HepG2 (cell line): ENCODE data around the gene CISD1. TPM values are rescaled to one million over a fixed set of nuclear protein-coding genes. Genes with fewer than 3 reads are reported as not detected.

Experiments used
- CENPT ChIP-seq: sonication (generic); formaldehyde crosslinking; IDR thresholded peaks from 2 replicates; pipeline ENCODE4 v1.8.0; 2022; ENCODE audit warnings: low read depth, mild to moderate bottlenecking, moderate library complexity, missing genetic modification reagents
- CREBL2 ChIP-seq: sonication (generic); formaldehyde crosslinking; IDR thresholded peaks from 2 replicates; pipeline ENCODE4 v1.8.1; 2023; ENCODE audit warnings: missing genetic modification reagents, mild to moderate bottlenecking, borderline replicate concordance
- E2F2 ChIP-seq: sonication (generic); formaldehyde crosslinking; IDR thresholded peaks from 2 replicates; pipeline ENCODE4 v1.4.0; 2020; ENCODE audit warnings: missing genetic modification reagents, borderline replicate concordance
- GLI4 ChIP-seq: sonication (generic); formaldehyde crosslinking; IDR thresholded peaks from 2 replicates; pipeline ENCODE4 v1.5.1; 2020; ENCODE audit warnings: missing genetic modification reagents, mild to moderate bottlenecking, moderate library complexity, borderline replicate concordance
- HDAC6 ChIP-seq: fragments of 200-600 bp; sonication (generic); IDR thresholded peaks from 2 replicates; pipeline ENCODE4 v1.7.0; 2017; ENCODE audit warnings: mild to moderate bottlenecking, antibody characterized with exemption, low read length, low read depth
- IRF2 ChIP-seq: IDR thresholded peaks from 2 replicates; pipeline ENCODE4 v1.6.1; 2018; ENCODE audit warnings: missing genetic modification reagents, missing compliant biosample characterization
- MAFG ChIP-seq: sonication (generic); formaldehyde crosslinking; IDR thresholded peaks from 2 replicates; pipeline ENCODE4 v1.5.1; 2020; ENCODE audit warnings: mild to moderate bottlenecking, missing genetic modification reagents
- NFIC ChIP-seq: IDR thresholded peaks from 2 replicates; pipeline ENCODE4 v1.6.1; 2012; ENCODE audit warnings: mild to moderate bottlenecking, low read length, inconsistent platforms
- NFYB ChIP-seq: sonication (generic); formaldehyde crosslinking; IDR thresholded peaks from 2 replicates; pipeline ENCODE4 v1.4.0; 2020; ENCODE audit warnings: missing genetic modification reagents
- NR2F6 ChIP-seq, 2 experiments: IDR thresholded peaks; 2 replicates each; pipeline ENCODE4 v1.6.1; 2016; ENCODE audit warnings: antibody characterized with exemption in 1 of 2, mild to moderate bottlenecking in 1 of 2
- NRL ChIP-seq: sonication (generic); formaldehyde crosslinking; IDR thresholded peaks from 2 replicates; pipeline ENCODE4 v1.5.0; 2020; ENCODE audit warnings: missing genetic modification reagents, mild to moderate bottlenecking, moderate library complexity, borderline replicate concordance
- PRDM10 ChIP-seq: sonication (generic); formaldehyde crosslinking; IDR thresholded peaks from 2 replicates; pipeline ENCODE4 v1.4.0; 2020; ENCODE audit warnings: low read depth, missing genetic modification reagents
- PRDM4 ChIP-seq: sonication (generic); formaldehyde crosslinking; IDR thresholded peaks from 2 replicates; pipeline ENCODE4 v1.9.0; 2021; ENCODE audit warnings: missing genetic modification reagents, borderline replicate concordance
- RBAK ChIP-seq: sonication (generic); formaldehyde crosslinking; IDR thresholded peaks from 2 replicates; pipeline ENCODE4 v1.5.1; 2020; ENCODE audit warnings: mild to moderate bottlenecking, missing genetic modification reagents
- RFXAP ChIP-seq: sonication (generic); formaldehyde crosslinking; IDR thresholded peaks from 2 replicates; pipeline ENCODE4 v1.4.0; 2020; ENCODE audit warnings: missing genetic modification reagents, borderline replicate concordance
- ZKSCAN8 ChIP-seq: IDR thresholded peaks from 2 replicates; pipeline ENCODE4 v1.6.1; 2016; ENCODE audit warnings: borderline replicate concordance, missing genetic modification reagents, missing compliant biosample characterization
- ZNF10 ChIP-seq: sonication (generic); formaldehyde crosslinking; IDR thresholded peaks from 2 replicates; pipeline ENCODE4 v1.4.0; 2020; ENCODE audit warnings: mild to moderate bottlenecking, low read depth, missing genetic modification reagents, borderline replicate concordance
- ZNF17 ChIP-seq: sonication (generic); formaldehyde crosslinking; IDR thresholded peaks from 2 replicates; pipeline ENCODE4 v1.5.0; 2020; ENCODE audit warnings: mild to moderate bottlenecking, missing genetic modification reagents
- ZNF451 ChIP-seq: sonication (generic); formaldehyde crosslinking; IDR thresholded peaks from 2 replicates; pipeline ENCODE4 v1.5.0; 2020; ENCODE audit warnings: mild to moderate bottlenecking, missing genetic modification reagents
- ZNF547 ChIP-seq: sonication (generic); formaldehyde crosslinking; IDR thresholded peaks from 2 replicates; pipeline ENCODE4 v1.5.1; 2020; ENCODE audit warnings: mild to moderate bottlenecking, missing genetic modification reagents
- ZNF605 ChIP-seq: sonication (generic); formaldehyde crosslinking; IDR thresholded peaks from 2 replicates; pipeline ENCODE4 v1.8.0; 2022; ENCODE audit warnings: mild to moderate bottlenecking, missing genetic modification reagents
- ZNF746 ChIP-seq: sonication (generic); formaldehyde crosslinking; IDR thresholded peaks from 2 replicates; pipeline ENCODE4 v1.8.0; 2022; ENCODE audit warnings: mild to moderate bottlenecking, missing genetic modification reagents
- polyA plus RNA-seq, 8 experiments: library from polyadenylated mRNA; depleted of rRNA in 3 of 8; stranded (reverse) in 7 of 8; unstranded in 1 of 8; fragments of >200 nt; fragmentation: Illumina TruSeq in 4 of 8; extraction: Trizol in 4 of 8; gene quantifications; 2 replicates each; pipeline versions ENCODE4 v1.2.1 to v1.2.3, GENCODE V29; 2011 to 2016; ENCODE audit warnings: low read depth in 4 of 8, missing spikeins in 1 of 8, mixed read lengths in 1 of 8; ENCODE audit not compliant: insufficient read depth in 1 of 8
- total RNA-seq, 5 experiments: library from RNA; depleted of rRNA; stranded (reverse); fragments of >200 nt; fragmentation: Illumina TruSeq; extraction: Trizol; gene quantifications; 2 replicates each; pipeline ENCODE4 v1.2.3, GENCODE V29; 2016; ENCODE audit warnings: low read depth in 1 of 5

CISD1 gene
- total and polyA plus RNA-seq, 2 of the 13 experiments (the other 11 are each of a cell fraction or from before 2014, with no cell fraction given), result 63.4 to 78.9 TPM

GRCh38 chr10:58266826-58267712 lies 1.9 kb upstream of the CISD1 start (continued):
- no peak for TF ChIP-seq MAFG (CRISPR knock-in tag)
- no peak for TF ChIP-seq IRF2 (CRISPR knock-in tag)
- no peak for TF ChIP-seq NFIC
- TF ChIP-seq CENPT (CRISPR knock-in tag), result no peak
- TF ChIP-seq PRDM10 (CRISPR knock-in tag), result no peak
- TF ChIP-seq GLI4 (CRISPR knock-in tag), result no peak
- no peak for TF ChIP-seq ZNF10 (CRISPR knock-in tag)
- TF ChIP-seq RBAK (CRISPR knock-in tag), result no peak
- TF ChIP-seq PRDM4 (CRISPR knock-in tag), result no peak
- TF ChIP-seq ZNF605 (CRISPR knock-in tag), result peak; percentile 75
- no peak for TF ChIP-seq CREBL2 (CRISPR knock-in tag)
- no peak for TF ChIP-seq ZKSCAN8 (CRISPR knock-in tag)
- TF ChIP-seq NR2F6 (IDR thresholded peaks at IDR 0.05), result no peak
- no peak for TF ChIP-seq NR2F6 (CRISPR knock-in tag; IDR thresholded peaks at IDR 0.05)
- TF ChIP-seq NRL (CRISPR knock-in tag), result peak; percentile 55; the same call in 1 of the 2 replicates
- TF ChIP-seq ZNF746 (CRISPR knock-in tag), result no peak
- TF ChIP-seq ZNF547 (CRISPR knock-in tag), result no peak
- no peak for TF ChIP-seq RFXAP
- no peak for TF ChIP-seq ZNF451 (CRISPR knock-in tag)
- no peak for TF ChIP-seq HDAC6
- TF ChIP-seq ZNF17 (CRISPR knock-in tag), result no peak
- no peak for TF ChIP-seq E2F2 (CRISPR knock-in tag)
- no peak for TF ChIP-seq NFYB (CRISPR knock-in tag)
